Activated T-cell treated with anti-CD3 and anti-CD28 coated beads, Interleukin-2, amount 50 U/mL, for 48 hours (primary cell): ENCODE measurements around the gene PCNX1.

Experiments
- DNase-seq, 2 experiments: peaks; one replicate each; pipeline ENCODE4 v3.0.0-alpha.2; 2020

PCNX1 gene

GRCh38 chr14:70889555-70889954, 17.7 kb upstream of the PCNX1 start:
- no peak for DNase-seq

- no peak for DNase-seq
These were observed 16.2 kb upstream of the PCNX1 start for GRCh38 chr14:70890826-70891659.

GRCh38 chr14:70891737-70892136, 15.5 kb upstream of the PCNX1 start:
- no peak for DNase-seq

- no peak for DNase-seq
These were observed 14.0 kb upstream of the PCNX1 start for GRCh38 chr14:70893062-70893845.

- DNase-seq, result peak; percentile 55 to 62
These were observed 13.4 kb upstream of the PCNX1 start for GRCh38 chr14:70893858-70894291.

- no peak for DNase-seq
These were observed 12.4 kb upstream of the PCNX1 start for GRCh38 chr14:70894868-70895267.

GRCh38 chr14:70896317-70896716, 10.9 kb upstream of the PCNX1 start:
- no peak for DNase-seq

- DNase-seq, result no peak
These were observed 10.3 kb upstream of the PCNX1 start for GRCh38 chr14:70896981-70897380.

GRCh38 chr14:70897464-70897863, 9.8 kb upstream of the PCNX1 start:
- no peak for DNase-seq

GRCh38 chr14:70898111-70898745, 9.0 kb upstream of the PCNX1 start:
- no peak for DNase-seq

- no peak for DNase-seq
These were observed 6.0 kb upstream of the PCNX1 start for GRCh38 chr14:70901269-70901668.

GRCh38 chr14:70902184-70902583, 5.1 kb upstream of the PCNX1 start:
- DNase-seq, result no peak

GRCh38 chr14:70904373-70904772, 2.9 kb upstream of the PCNX1 start:
- DNase-seq, result no peak

- no peak for DNase-seq
These were observed 2.0 kb upstream of the PCNX1 start for GRCh38 chr14:70905301-70905700.

- no peak for DNase-seq
These were observed 475 bp upstream of the PCNX1 start for GRCh38 chr14:70906793-70907175.

GRCh38 chr14:70907996-70908934, 1.0 kb downstream of the PCNX1 start:
- peak; percentile 76 to 77 for DNase-seq

- no peak for DNase-seq
These were observed 1.8 kb downstream of the PCNX1 start for GRCh38 chr14:70908935-70909641.

GRCh38 chr14:70909733-70910614, 2.7 kb downstream of the PCNX1 start:
- no peak for DNase-seq

- no peak for DNase-seq
These were observed 8.2 kb downstream of the PCNX1 start for GRCh38 chr14:70915415-70915814.

- DNase-seq, result no peak
These were observed 9.0 kb downstream of the PCNX1 start for GRCh38 chr14:70916300-70916699.

GRCh38 chr14:70916799-70917198, 9.5 kb downstream of the PCNX1 start:
- no peak for DNase-seq
